MM.1S (cell line): Measurements from ENCODE around the gene P4HA3.

Experiments
- DNase-seq: peaks from one replicate; pipeline ENCODE4 v3.0.0-alpha.2; 2015
- H2AFZ ChIP-seq: fragments of 300-600 bp; sonication (generic); 2 replicates; pipeline ENCODE4 v1.6.0; 2016; ENCODE audit warnings: antibody characterized with exemption, low read length
- H3F3A ChIP-seq: fragments of 300-600 bp; sonication (generic); 2 replicates; pipeline ENCODE4 v1.6.1; 2016; ENCODE audit warnings: mild to moderate bottlenecking, antibody characterized with exemption, low read length, moderate library complexity, mixed read lengths; ENCODE audit not compliant: insufficient read depth
- H3K27ac ChIP-seq: fragments of 300-600 bp; sonication (generic); 2 replicates; pipeline ENCODE4 v1.5.1; 2016; ENCODE audit warnings: mild to moderate bottlenecking, low read length
- H3K27me3 ChIP-seq: fragments of 300-600 bp; sonication (generic); replicated peaks from 2 replicates; pipeline ENCODE4 v1.6.0; 2016; ENCODE audit warnings: low read length; ENCODE audit not compliant: insufficient read depth
- H3K36me3 ChIP-seq: fragments of 300-600 bp; sonication (generic); replicated peaks from 2 replicates; pipeline ENCODE4 v1.6.1; 2016; ENCODE audit warnings: mild to moderate bottlenecking, low read length, mixed read lengths; ENCODE audit not compliant: insufficient read depth
- H3K4me1 ChIP-seq: fragments of 300-600 bp; sonication (generic); 2 replicates; pipeline ENCODE4 v1.6.1; 2016; ENCODE audit warnings: low read length, mixed read lengths
- H3K4me2 ChIP-seq: fragments of 300-600 bp; sonication (generic); 2 replicates; pipeline ENCODE4 v1.6.0; 2016; ENCODE audit warnings: low read depth, low read length
- H3K4me3 ChIP-seq: fragments of 300-600 bp; sonication (generic); 2 replicates; pipeline ENCODE4 v1.5.1; 2016; ENCODE audit warnings: low read length, mixed read lengths
- H3K79me2 ChIP-seq: fragments of 300-600 bp; sonication (generic); 2 replicates; pipeline ENCODE4 v1.6.1; 2016; ENCODE audit warnings: mixed run types, low read length, mixed read lengths
- H3K9ac ChIP-seq: fragments of 300-600 bp; sonication (generic); 2 replicates; pipeline ENCODE4 v1.6.1; 2016; ENCODE audit warnings: low read length, mixed read lengths
- H3K9me2 ChIP-seq: fragments of 300-600 bp; sonication (generic); replicated peaks from 2 replicates; pipeline ENCODE4 v1.6.1; 2016; ENCODE audit warnings: mild to moderate bottlenecking, low read length, mixed read lengths; ENCODE audit not compliant: insufficient read depth
- H3K9me3 ChIP-seq: fragments of 300-600 bp; sonication (generic); replicated peaks from 2 replicates; pipeline ENCODE4 v1.6.1; 2016; ENCODE audit warnings: mild to moderate bottlenecking, low read length, mixed read lengths; ENCODE audit not compliant: insufficient read depth
- H4K20me1 ChIP-seq: fragments of 300-600 bp; sonication (generic); 2 replicates; pipeline ENCODE4 v1.6.1; 2016; ENCODE audit warnings: mild to moderate bottlenecking, low read length, moderate library complexity, mixed read lengths; ENCODE audit not compliant: insufficient read depth
- CTCF ChIP-seq: fragments of 300-600 bp; sonication (generic); IDR thresholded peaks from 2 replicates; pipeline ENCODE4 v1.5.1; 2016; ENCODE audit warnings: antibody characterized with exemption, low read length, mixed read lengths
- EZH2 ChIP-seq: fragments of 300-600 bp; sonication (generic); optimal IDR thresholded peaks from 2 replicates; pipeline ENCODE3; 2017; ENCODE audit warnings: low read depth, mild to moderate bottlenecking, antibody characterized with exemption, low read length, mixed read lengths
- EZH2phosphoT487 ChIP-seq: fragments of 300-600 bp; sonication (generic); IDR thresholded peaks from 2 replicates; pipeline ENCODE4 v1.6.1; 2018; ENCODE audit warnings: antibody characterized with exemption, low read length

The P4HA3 gene

DNA sequence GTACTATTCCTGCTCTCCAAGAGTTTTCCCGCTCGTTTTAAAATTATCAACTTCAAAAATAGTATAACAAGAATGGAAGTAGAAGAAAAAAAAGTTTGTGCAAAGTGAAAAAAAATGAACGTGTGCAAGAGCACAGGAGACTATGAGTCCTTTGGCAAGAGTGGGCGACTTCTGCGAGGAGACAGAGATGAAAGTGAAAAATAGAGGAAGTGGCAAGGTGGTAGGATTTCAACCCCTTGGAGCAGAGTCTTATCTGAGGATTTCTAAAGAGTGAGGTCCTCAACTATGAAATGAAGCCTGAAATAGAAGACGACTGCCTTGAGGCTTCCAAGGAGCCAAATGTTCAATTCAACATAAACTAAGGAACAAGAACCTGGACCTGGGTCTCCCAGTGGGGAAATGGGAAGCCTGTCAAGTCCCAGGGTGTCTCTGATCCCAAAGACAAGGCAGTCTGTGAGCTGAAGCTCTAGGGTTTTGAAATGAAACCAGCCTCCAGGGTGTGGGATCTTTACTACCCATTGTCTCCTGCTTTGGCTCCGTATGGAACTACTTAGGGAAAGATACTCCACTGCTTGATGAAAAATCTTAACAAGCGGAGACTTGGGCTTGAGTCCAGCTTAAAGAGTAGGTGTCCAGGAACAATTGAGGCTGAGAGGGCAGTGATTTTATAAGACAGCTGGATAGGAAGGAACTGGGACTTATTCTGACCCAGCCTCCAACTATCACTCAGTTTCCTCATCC lies 4.8 kb downstream of the P4HA3 start:
- Histone ChIP-seq H3F3A (no peaks in the 10 kb centered on the region), H3K36me3 (no peaks in the 10 kb centered on the region), H3K4me2 (no peak overlapping the region), H4K20me1 (no peaks in the 10 kb centered on the region), H2AFZ (no peak overlapping the region), H3K9me2 (no peaks in the 10 kb centered on the region), H3K27ac (no peak overlapping the region), H3K9ac (no peak overlapping the region), H3K9me3 (no peaks in the 10 kb centered on the region), H3K27me3 (no peaks in the 10 kb centered on the region), H3K4me1 (no peaks in the 10 kb centered on the region), H3K79me2 (no peaks in the 10 kb centered on the region), H3K4me3 (no peak overlapping the region)
- no peak for TF ChIP-seq CTCF
- DNase-seq, result no peak

GRCh38 chr11:74299015-74299414 lies 12.4 kb downstream of the P4HA3 start:
- Histone ChIP-seq H3K36me3 (no peaks in the 10 kb centered on the region), H3F3A (no peaks in the 10 kb centered on the region), H3K27me3 (no peaks in the 10 kb centered on the region), H3K9me2 (no peaks in the 10 kb centered on the region), H3K9ac (no peak overlapping the region), H2AFZ (no peak overlapping the region), H4K20me1 (no peaks in the 10 kb centered on the region), H3K4me1 (no peaks in the 10 kb centered on the region), H3K4me2 (no peak overlapping the region), H3K9me3 (no peaks in the 10 kb centered on the region), H3K79me2 (no peaks in the 10 kb centered on the region), H3K4me3 (no peak overlapping the region), H3K27ac (no peak overlapping the region)
- no peak for TF ChIP-seq CTCF
- no peak for TF ChIP-seq EZH2
- no peak for TF ChIP-seq EZH2phosphoT487
- DNase-seq, result no peak

DNA sequence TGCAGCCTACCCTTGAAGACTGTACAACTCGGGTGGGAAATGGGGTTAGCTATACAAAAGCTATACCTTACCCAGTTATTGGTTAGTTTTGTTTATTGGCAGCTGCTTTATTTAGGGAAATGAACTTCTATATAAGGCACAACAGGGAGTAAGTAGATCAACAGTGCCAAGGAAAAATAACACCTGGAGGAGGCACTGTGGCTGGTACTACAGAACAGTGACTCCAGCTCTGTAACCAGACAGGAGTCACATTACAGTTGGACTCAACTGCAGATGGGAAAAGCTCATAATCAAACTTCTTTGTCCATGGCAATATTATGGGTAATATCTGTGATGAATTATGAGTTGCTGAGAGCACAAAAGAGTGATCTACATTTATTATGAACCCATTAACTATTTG lies 14.0 kb downstream of the P4HA3 start:
- Histone ChIP-seq H3K79me2 (no peaks in the 10 kb centered on the region), H3K27ac (no peak overlapping the region), H3K9me3 (no peaks in the 10 kb centered on the region), H4K20me1 (no peaks in the 10 kb centered on the region), H3K4me1 (no peaks in the 10 kb centered on the region), H3K4me2 (no peak overlapping the region), H3K27me3 (no peaks in the 10 kb centered on the region), H3K9me2 (no peaks in the 10 kb centered on the region), H3F3A (no peaks in the 10 kb centered on the region), H3K36me3 (no peaks in the 10 kb centered on the region), H2AFZ (no peak overlapping the region), H3K9ac (no peak overlapping the region), H3K4me3 (no peak overlapping the region)
- no peak for DNase-seq
- TF ChIP-seq CTCF (no peak), EZH2phosphoT487 (no peak), EZH2 (no peak)
